ENCODE results near the gene C9orf40.

C9orf40 gene

DNA sequence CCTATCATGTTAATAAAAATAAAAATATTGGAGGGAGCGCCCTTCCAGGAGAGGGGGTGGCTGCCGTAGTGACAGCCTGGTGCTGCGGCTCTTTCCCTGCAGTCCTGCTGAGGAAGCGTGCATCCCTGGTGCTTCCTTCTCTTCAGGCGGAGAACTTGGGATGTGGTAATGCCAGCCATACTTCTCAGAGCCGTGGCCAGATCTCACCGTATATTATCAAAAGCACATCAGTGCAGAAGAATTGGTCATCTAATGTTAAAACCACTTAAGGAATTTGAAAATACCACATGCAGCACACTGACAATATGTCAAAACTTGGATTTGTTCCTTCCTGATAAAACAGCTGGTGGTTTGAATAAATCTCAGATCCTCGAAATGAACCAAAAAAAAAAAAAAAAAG lies 17.7 kb downstream of the C9orf40 start:
- DNase-seq: no peak

- DNase-seq: no peak
These were observed 31.0 kb downstream of the C9orf40 start for GRCh38 chr9:74921737-74922136.

DNA sequence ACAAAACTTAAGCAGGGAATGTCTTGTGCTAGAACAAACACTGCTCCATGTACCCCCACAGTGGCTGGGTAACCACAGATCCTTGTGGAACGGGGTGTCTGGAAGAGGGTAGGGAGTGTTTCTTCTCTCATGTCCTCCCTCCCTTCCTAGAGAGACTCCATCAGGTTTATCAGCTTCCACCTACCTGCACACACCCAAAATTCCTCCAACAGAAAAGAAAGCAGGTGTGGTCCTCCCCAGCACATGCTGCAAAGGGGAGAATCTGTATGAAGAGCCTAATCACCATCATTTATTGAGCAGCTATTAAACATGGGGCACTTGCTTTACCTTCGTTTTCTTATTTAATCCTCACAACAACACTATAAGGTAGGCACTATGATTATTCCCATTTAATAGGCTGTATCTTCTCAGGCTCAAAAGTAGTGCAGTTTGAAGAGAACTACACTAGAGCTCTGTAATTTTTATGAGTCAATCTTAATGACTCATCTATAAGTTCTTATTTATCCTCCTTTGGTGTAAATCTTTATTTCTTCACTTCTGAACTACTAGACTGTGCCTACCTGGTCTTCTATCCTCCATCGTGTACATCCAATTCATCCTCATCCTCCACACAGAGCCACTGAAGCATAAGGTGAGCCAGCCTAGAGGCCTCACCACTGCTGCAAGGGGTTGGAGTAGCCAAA lies 31.6 kb downstream of the C9orf40 start:
- DNase-seq: no peak

- no peak for DNase-seq
These were observed 42.7 kb downstream of the C9orf40 start for GRCh38 chr9:74910036-74910435.

DNA sequence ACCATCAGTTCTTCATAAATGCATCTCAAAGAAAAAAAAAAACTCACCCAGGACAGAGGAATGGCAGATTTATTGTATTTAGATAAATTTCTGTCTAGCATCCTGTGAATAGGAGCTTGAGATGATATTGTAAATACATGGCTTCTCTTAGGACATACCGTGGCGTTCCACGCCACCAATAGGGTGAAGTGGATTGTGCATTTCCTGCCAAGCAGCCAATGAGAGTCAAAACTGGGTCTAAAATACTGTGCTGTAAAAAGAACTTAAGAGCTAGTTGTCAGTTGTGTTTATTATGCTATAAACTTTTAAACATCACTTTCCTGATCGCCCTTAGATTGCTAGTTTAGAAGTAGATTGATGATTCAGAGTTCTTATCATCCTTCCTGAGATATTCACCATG lies 44.0 kb downstream of the C9orf40 start:
- no peak for DNase-seq

DNA sequence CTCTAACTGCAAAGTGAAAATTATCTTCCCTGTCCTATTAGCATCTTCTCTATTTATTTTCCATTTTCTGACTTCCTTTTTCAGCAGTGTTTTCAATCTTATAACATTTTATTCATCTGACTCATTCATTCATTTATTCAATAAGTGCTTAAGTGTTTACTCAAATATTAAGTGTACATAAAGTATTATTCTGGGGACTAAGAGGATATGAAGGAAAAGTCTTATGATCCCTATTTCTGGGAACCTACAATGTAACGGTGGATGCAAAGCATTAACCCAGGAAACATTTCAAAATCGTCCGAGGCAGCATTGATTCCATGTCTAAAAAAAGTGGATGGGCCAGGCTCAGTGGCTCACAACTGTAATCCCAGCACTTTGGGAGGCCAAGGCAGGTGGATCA lies 45.6 kb downstream of the C9orf40 start:
- no peak for DNase-seq

GRCh38 chr9:74901001-74901400 lies 51.7 kb downstream of the C9orf40 start:
- DNase-seq: no peak
